Gastroesophageal sphincter (tissue), 3 donors: ENCODE results near the gene SOSTDC1.

ENCODE experiments used
- POLR2AphosphoS5 ChIP-seq: sonication (generic); formaldehyde crosslinking; IDR thresholded peaks from one replicate; pipeline ENCODE4 v1.6.1; 2017; ENCODE audit warnings: antibody characterized with exemption
- TF ChIP-seq, protein P1 (sequence below), 4 experiments: fragments of 200-600 bp in 2 of 4; fragments of 450-650 bp in 2 of 4; sonication (generic) in 1 of 4; IDR thresholded peaks; one replicate each; pipeline ENCODE4 v1.5.1; 2017 to 2019; ENCODE audit warnings: antibody characterized with exemption in 4 of 4, mild to moderate bottlenecking in 2 of 4, moderate library complexity in 2 of 4

DNA sequence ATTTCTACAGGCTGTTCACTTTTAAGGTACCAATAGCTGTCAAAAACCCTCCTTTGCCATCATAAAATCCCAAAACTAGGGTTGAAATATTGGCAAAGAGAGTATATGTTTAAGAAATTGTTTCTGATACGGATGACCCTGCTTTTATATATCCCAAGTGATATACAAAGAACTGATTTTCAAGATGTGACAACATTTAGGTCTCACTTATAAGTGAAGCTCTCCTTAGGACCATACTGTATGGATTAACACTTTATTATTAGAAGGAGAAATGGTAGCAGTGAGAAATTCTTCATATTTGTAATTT, 33.2 kb downstream of the SOSTDC1 start:
- TF ChIP-seq, protein P1, sequence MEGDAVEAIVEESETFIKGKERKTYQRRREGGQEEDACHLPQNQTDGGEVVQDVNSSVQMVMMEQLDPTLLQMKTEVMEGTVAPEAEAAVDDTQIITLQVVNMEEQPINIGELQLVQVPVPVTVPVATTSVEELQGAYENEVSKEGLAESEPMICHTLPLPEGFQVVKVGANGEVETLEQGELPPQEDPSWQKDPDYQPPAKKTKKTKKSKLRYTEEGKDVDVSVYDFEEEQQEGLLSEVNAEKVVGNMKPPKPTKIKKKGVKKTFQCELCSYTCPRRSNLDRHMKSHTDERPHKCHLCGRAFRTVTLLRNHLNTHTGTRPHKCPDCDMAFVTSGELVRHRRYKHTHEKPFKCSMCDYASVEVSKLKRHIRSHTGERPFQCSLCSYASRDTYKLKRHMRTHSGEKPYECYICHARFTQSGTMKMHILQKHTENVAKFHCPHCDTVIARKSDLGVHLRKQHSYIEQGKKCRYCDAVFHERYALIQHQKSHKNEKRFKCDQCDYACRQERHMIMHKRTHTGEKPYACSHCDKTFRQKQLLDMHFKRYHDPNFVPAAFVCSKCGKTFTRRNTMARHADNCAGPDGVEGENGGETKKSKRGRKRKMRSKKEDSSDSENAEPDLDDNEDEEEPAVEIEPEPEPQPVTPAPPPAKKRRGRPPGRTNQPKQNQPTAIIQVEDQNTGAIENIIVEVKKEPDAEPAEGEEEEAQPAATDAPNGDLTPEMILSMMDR (IDR thresholded peaks at IDR 0.05), result no peak
- TF ChIP-seq POLR2AphosphoS5, result no peak
